HepG2 (cell line): ENCODE measurements around the gene INSRR. TPM values are rescaled to one million over a fixed set of nuclear protein-coding genes. Genes with fewer than 3 reads are reported as not detected.

Source experiments
- HNF1A ChIP-seq, 2 experiments: sonication (generic) in 1 of 2; formaldehyde crosslinking in 1 of 2; IDR thresholded peaks; 2 replicates each; pipeline versions ENCODE4 v1.4.0 to v1.6.1; 2016 to 2020; ENCODE audit warnings: borderline replicate concordance in 1 of 2, low read depth in 1 of 2, mild to moderate bottlenecking in 1 of 2, missing genetic modification reagents in 1 of 2
- ZBTB14 ChIP-seq: sonication (generic); formaldehyde crosslinking; IDR thresholded peaks from 2 replicates; pipeline ENCODE4 v1.4.0; 2020; ENCODE audit warnings: missing genetic modification reagents
- ZNF235 ChIP-seq: sonication (generic); formaldehyde crosslinking; IDR thresholded peaks from 2 replicates; pipeline ENCODE4 v1.8.1; 2023; ENCODE audit warnings: mild to moderate bottlenecking, missing genetic modification reagents, borderline replicate concordance
- ZNF460 ChIP-seq: sonication (generic); formaldehyde crosslinking; IDR thresholded peaks from 2 replicates; pipeline ENCODE4 v1.5.1; 2020; ENCODE audit warnings: missing genetic modification reagents, mild to moderate bottlenecking, borderline replicate concordance
- ZNF678 ChIP-seq: sonication (generic); formaldehyde crosslinking; IDR thresholded peaks from 2 replicates; pipeline ENCODE4 v1.4.0; 2020; ENCODE audit warnings: mild to moderate bottlenecking, missing genetic modification reagents
- ZNF788 ChIP-seq: sonication (generic); formaldehyde crosslinking; IDR thresholded peaks from 2 replicates; pipeline ENCODE4 v1.5.0; 2020; ENCODE audit warnings: mild to moderate bottlenecking, missing genetic modification reagents, borderline replicate concordance
- ZSCAN22 ChIP-seq: sonication (generic); formaldehyde crosslinking; IDR thresholded peaks from 2 replicates; pipeline ENCODE4 v1.4.0; 2020; ENCODE audit warnings: mild to moderate bottlenecking, missing genetic modification reagents
- polyA plus RNA-seq, 8 experiments: library from polyadenylated mRNA; depleted of rRNA in 3 of 8; stranded (reverse) in 7 of 8; unstranded in 1 of 8; fragments of >200 nt; fragmentation: Illumina TruSeq in 4 of 8; extraction: Trizol in 4 of 8; gene quantifications; 2 replicates each; pipeline versions ENCODE4 v1.2.1 to v1.2.3, GENCODE V29; 2011 to 2016; ENCODE audit warnings: low read depth in 4 of 8, missing spikeins in 1 of 8, mixed read lengths in 1 of 8; ENCODE audit not compliant: insufficient read depth in 1 of 8
- total RNA-seq, 5 experiments: library from RNA; depleted of rRNA; stranded (reverse); fragments of >200 nt; fragmentation: Illumina TruSeq; extraction: Trizol; gene quantifications; 2 replicates each; pipeline ENCODE4 v1.2.3, GENCODE V29; 2016; ENCODE audit warnings: low read depth in 1 of 5

INSRR gene
- total and polyA plus RNA-seq, 2 of the 13 experiments (the other 11 are each of a cell fraction or from before 2014, with no cell fraction given), result not detected

- no peak for TF ChIP-seq HNF1A (IDR thresholded peaks at IDR 0.05; ENCODE audit: low read depth)
- TF ChIP-seq HNF1A (CRISPR knock-in tag; IDR thresholded peaks at IDR 0.05; ENCODE audit: borderline replicate concordance), result no peak
- no peak for TF ChIP-seq ZNF460 (CRISPR knock-in tag)
- TF ChIP-seq ZNF788 (CRISPR knock-in tag), result no peak
- no peak for TF ChIP-seq ZNF235
- TF ChIP-seq ZBTB14 (CRISPR knock-in tag), result no peak
- TF ChIP-seq ZSCAN22 (CRISPR knock-in tag), result no peak
- no peak for TF ChIP-seq ZNF678 (CRISPR knock-in tag)
Measured at GRCh38 chr1:156841295-156841855, 17.5 kb downstream of the INSRR start (continued).
